CD4-positive, alpha-beta memory T cell (primary cell): ENCODE results near the gene PHF8. TPM values are rescaled to one million over a fixed set of nuclear protein-coding genes. Genes with fewer than 3 reads are reported as not detected.

Experiments used
- CTCF ChIA-PET: fragments of 350-600 bp; sonication (Branson Sonifier 250); formaldehyde crosslinking; loops from one replicate; lab custom pipeline; 2021; ENCODE audit warnings: inconsistent platforms; ENCODE audit not compliant: partially characterized antibody; lab: Charles Lee
- POLR2A ChIA-PET: fragments of 350-600 bp; sonication (Branson Sonifier 250); formaldehyde crosslinking; loops from one replicate; lab custom pipeline; 2021; ENCODE audit not compliant: partially characterized antibody; lab: Charles Lee
- DNase-seq, 5 donors: peaks; one replicate each; pipeline versions ENCODE4 v3.0.0 to v3.0.0-alpha.2; 2020 to 2022; ENCODE audit warnings: mixed read lengths in 1 of 5
- H3K27ac ChIP-seq: one replicate; pipeline ENCODE4 v1.7.0; 2013; ENCODE audit warnings: low read depth, low read length
- H3K27me3 ChIP-seq: 2 replicates; pipeline ENCODE4 v1.7.0; 2013; ENCODE audit warnings: mild to moderate bottlenecking, low read length, moderate library complexity; ENCODE audit not compliant: insufficient read depth
- H3K36me3 ChIP-seq: 2 replicates; pipeline ENCODE4 v1.7.0; 2013; ENCODE audit warnings: mild to moderate bottlenecking, low read length, moderate library complexity; ENCODE audit not compliant: insufficient read depth
- H3K4me1 ChIP-seq: 2 replicates; pipeline ENCODE4 v1.7.0; 2013; ENCODE audit warnings: mild to moderate bottlenecking, low read length, moderate library complexity; ENCODE audit not compliant: insufficient read depth
- H3K4me3 ChIP-seq, 2 donors: one replicate each; pipeline ENCODE4 v1.7.0; 2013; ENCODE audit warnings: low read length in 2 of 2, mild to moderate bottlenecking in 1 of 2
- H3K9me3 ChIP-seq, 2 donors: one replicate each; pipeline ENCODE4 v1.7.0; 2013; ENCODE audit warnings: low read length in 2 of 2, control low read depth in 1 of 2; ENCODE audit not compliant: control insufficient read depth in 1 of 2
- H3K27ac Mint-ChIP-seq, 7 donors: one replicate each; pipeline ENCODE4 v1.8.0; 2020 to 2021; ENCODE audit warnings: mixed read lengths in 7 of 7, mild to moderate bottlenecking in 6 of 7, inconsistent platforms in 3 of 7, moderate library complexity in 3 of 7
- H3K27me3 Mint-ChIP-seq, 2 donors: one replicate each; pipeline ENCODE4 v1.8.0; 2020 to 2021; ENCODE audit warnings: mixed read lengths in 2 of 2
- H3K36me3 Mint-ChIP-seq, 2 donors: one replicate each; pipeline ENCODE4 v1.8.0; 2020 to 2021; ENCODE audit warnings: mixed read lengths in 2 of 2, inconsistent platforms in 1 of 2, mild to moderate bottlenecking in 1 of 2
- H3K4me1 Mint-ChIP-seq, 4 donors: one replicate each; pipeline ENCODE4 v1.8.0; 2020 to 2021; ENCODE audit warnings: mixed read lengths in 4 of 4, mild to moderate bottlenecking in 1 of 4
- H3K4me3 Mint-ChIP-seq, 8 donors: one replicate each; pipeline ENCODE4 v1.8.0; 2020 to 2021; ENCODE audit warnings: mixed read lengths in 8 of 8, mild to moderate bottlenecking in 7 of 8, moderate library complexity in 6 of 8, inconsistent platforms in 3 of 8
- H3K9me3 Mint-ChIP-seq, 8 donors: one replicate each; pipeline ENCODE4 v1.8.0; 2020 to 2021; ENCODE audit warnings: mixed read lengths in 8 of 8, mild to moderate bottlenecking in 5 of 8, inconsistent platforms in 3 of 8, moderate library complexity in 1 of 8
- intact Hi-C: fragments of 100-400 bp; cut with micrococcal nuclease; formaldehyde crosslinking; loops from one replicate; pipeline ENCODE4 v1.15.1; 2023
- polyA plus RNA-seq, 2 donors: library from polyadenylated mRNA; unstranded; fragments of 300-500 nt; fragmentation: Illumina TruSeq; gene quantifications; one replicate each; pipeline ENCODE4 v1.2.3, GENCODE V29; 2021
- total RNA-seq, 2 experiments: library from RNA; stranded (reverse); gene quantifications; one replicate each; pipeline ENCODE4 v1.2.3, GENCODE V29; 2021

Gene PHF8
- total and polyA plus RNA-seq, 4 experiments from 2014 or later, result 10.0 to 67.2 (median 43.1) TPM

GRCh38 chrX:54045563-54046228, 1.4 kb upstream of the PHF8 start:
- Histone ChIP-seq H3K4me3 (peak overlapping the region; percentile 14 to 62), H3K4me1 (peaks cover 9% of the 10 kb centered on the region), H3K27ac (peak overlapping the region; percentile 90), H3K36me3 (no peaks in the 10 kb centered on the region), H3K9me3 (no peaks in the 10 kb centered on the region), H3K27me3 (no peaks in the 10 kb centered on the region)
- Mint-ChIP-seq H3K4me1 (peaks cover 7 to 37% (median 11%) of the 10 kb centered on the region in 4 donors), H3K4me3 (peak overlapping the region in 3 of 8 donors; percentile 93 to 97 (median 95)), H3K27me3 (no peaks in the 10 kb centered on the region), H3K9me3 (no peaks in the 10 kb centered on the region), H3K36me3 (peaks cover 0 to 18% of the 10 kb centered on the region in 2 donors), H3K27ac (peak overlapping the region in 5 of 7 donors; percentile 77 to 99 (median 97))
- intact Hi-C loops, result loop anchor here (2.0 kb wide), 1 partner anchor 763 kb away; no protein-coding TSS in a partner anchor
- DNase-seq, result no peak
- CTCF ChIA-PET, result no interaction called here
- POLR2A ChIA-PET, result interaction anchor here (0.7 to 3.8 kb wide), 10 partner anchors 9 to 1116 kb away, joined by 3 to 59 read pairs (median 9); partner anchors contain the start of genes APEX2, FAM120C, GNL3L and KDM5C

DNA sequence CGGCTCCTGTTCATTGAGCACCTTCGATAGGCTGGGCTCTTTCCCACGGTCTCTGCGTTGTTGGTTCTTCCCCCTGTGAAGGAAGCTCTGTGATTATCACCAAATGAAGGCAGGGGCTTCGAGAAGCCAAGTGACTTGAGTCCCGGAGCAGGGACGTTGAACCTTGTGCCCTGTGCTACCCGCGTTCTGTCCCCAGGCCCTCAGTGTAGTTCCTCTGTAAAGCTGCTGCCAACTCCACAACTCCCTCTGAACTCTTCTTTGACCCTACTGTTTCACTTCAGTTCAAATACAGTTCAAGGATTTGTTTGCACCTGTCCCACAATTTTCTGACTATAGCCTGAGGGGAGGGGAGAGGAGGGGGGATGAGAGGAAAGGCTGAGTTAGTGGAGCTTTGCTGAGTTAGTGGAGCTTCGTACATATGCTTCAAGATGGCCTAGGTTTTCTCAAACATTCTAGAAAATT, 635 bp upstream of the PHF8 start:
- H3K36me3 ChIP-seq, result no peaks in the 10 kb centered on the region
- H3K27me3 ChIP-seq, result no peaks in the 10 kb centered on the region
- H3K4me1 Mint-ChIP-seq, result peaks cover 10 to 41% (median 15%) of the 10 kb centered on the region in 4 donors
- no peaks in the 10 kb centered on the region for H3K27me3 Mint-ChIP-seq
- peak overlapping the region; percentile 89 to 97 (median 94) for H3K4me3 Mint-ChIP-seq
- peaks cover 9% of the 10 kb centered on the region for H3K4me1 ChIP-seq
- peak overlapping the region; percentile 14 to 62 for H3K4me3 ChIP-seq
- peaks cover 0 to 24% of the 10 kb centered on the region in 2 donors for H3K36me3 Mint-ChIP-seq
- no peak for DNase-seq
- ChIA-PET CTCF (interaction anchor here (0.5 kb wide), 1 partner anchor 139 kb away, joined by 3 read pairs; no protein-coding TSS in a partner anchor), POLR2A (interaction anchor here (0.7 to 3.8 kb wide), 21 partner anchors 9 to 1444 kb away, joined by 3 to 59 read pairs (median 5); partner anchors contain the start of genes APEX2, FAM120C, GNL3L and HUWE1)
- no peaks in the 10 kb centered on the region for H3K9me3 ChIP-seq
- H3K27ac Mint-ChIP-seq, result peak overlapping the region; percentile 96 to 99 (median 97)
- intact Hi-C loops, result loop anchor here (1.0 to 5.0 kb wide), 11 partner anchors 138 to 1117 kb away; partner anchors contain the start of genes APEX2, FAM120C, GNL3L and KANTR
- peak overlapping the region; percentile 90 for H3K27ac ChIP-seq
- no peaks in the 10 kb centered on the region for H3K9me3 Mint-ChIP-seq

DNA sequence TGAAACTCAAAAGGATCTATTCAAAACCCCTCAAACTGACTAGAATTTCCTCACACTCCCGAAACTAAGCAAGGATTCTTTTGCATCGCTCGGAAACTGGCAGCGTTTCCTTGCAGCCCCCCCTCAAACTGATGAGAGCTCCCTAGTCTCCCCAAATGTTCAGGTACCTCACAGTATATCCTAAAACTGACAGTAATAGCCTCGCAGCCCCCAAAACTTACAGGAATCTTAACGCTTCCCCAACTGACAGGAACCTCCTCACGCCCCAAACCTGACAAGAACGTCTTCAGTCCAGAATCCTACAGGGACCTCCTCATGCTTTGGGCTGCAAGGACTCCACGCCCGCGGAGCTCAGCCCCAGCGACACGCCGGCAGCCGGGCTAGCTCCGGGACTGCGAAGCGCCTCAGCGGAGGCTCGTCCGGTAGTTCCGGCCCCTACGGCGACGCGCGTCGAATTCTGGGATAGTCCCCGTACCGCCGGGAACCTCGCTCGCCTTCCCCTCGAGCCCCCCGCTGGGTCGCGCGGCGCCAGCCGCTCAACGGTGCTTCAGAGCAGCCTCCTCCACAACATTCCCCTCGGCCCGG, 640 bp downstream of the PHF8 start:
- H3K36me3 Mint-ChIP-seq, result peaks cover 0 to 26% of the 10 kb centered on the region in 2 donors
- peak overlapping the region; percentile 94 to 99 (median 97) for H3K27ac Mint-ChIP-seq
- intact Hi-C loops, result loop anchor here (1.0 to 5.0 kb wide), 11 partner anchors 140 to 1119 kb away; partner anchors contain the start of genes APEX2, FAM120C, GNL3L and KANTR
- peak overlapping the region; percentile 91 to 97 (median 94) for H3K4me3 Mint-ChIP-seq
- H3K36me3 ChIP-seq, result no peaks in the 10 kb centered on the region
- H3K4me1 ChIP-seq, result peaks cover 9% of the 10 kb centered on the region
- CTCF ChIA-PET, result interaction anchor here (0.8 to 1.3 kb wide), 2 partner anchors 12 to 25 kb away, joined by 3 to 4 read pairs; no protein-coding TSS in a partner anchor
- DNase-seq, result peak in 1 of 5 donors; percentile 50
- H3K9me3 Mint-ChIP-seq, result no peaks in the 10 kb centered on the region
- no peaks in the 10 kb centered on the region for H3K9me3 ChIP-seq
- peaks cover 10 to 41% (median 15%) of the 10 kb centered on the region in 4 donors for H3K4me1 Mint-ChIP-seq
- no peaks in the 10 kb centered on the region for H3K27me3 ChIP-seq
- peak overlapping the region; percentile 34 to 69 for H3K4me3 ChIP-seq
- POLR2A ChIA-PET, result interaction anchor here (0.7 to 3.8 kb wide), 16 partner anchors 11 to 1445 kb away, joined by 3 to 59 read pairs (median 6); partner anchors contain the start of genes APEX2, FAM120C, GNL3L and RIBC1
- H3K27ac ChIP-seq, result peak overlapping the region; percentile 90
- no peaks in the 10 kb centered on the region for H3K27me3 Mint-ChIP-seq

- H3K27me3 ChIP-seq, result no peaks in the 10 kb centered on the region
- H3K9me3 Mint-ChIP-seq, result no peaks in the 10 kb centered on the region
- H3K27ac Mint-ChIP-seq, result peak overlapping the region; percentile 94 to 99 (median 97)
- intact Hi-C loops, result loop anchor here (5.0 kb wide), 5 partner anchors 621 to 1119 kb away; partner anchors contain the start of genes APEX2, KANTR, RIBC1 and SMC1A
- ChIA-PET POLR2A (interaction anchor here (0.7 to 3.8 kb wide), 11 partner anchors 10 to 1118 kb away, joined by 3 to 59 read pairs (median 8); partner anchors contain the start of genes FAM120C and GNL3L), CTCF (interaction anchor here (0.8 to 1.3 kb wide), 3 partner anchors 9 to 24 kb away, joined by 3 to 4 read pairs (median 3); no protein-coding TSS in a partner anchor)
- H3K27ac ChIP-seq, result peak overlapping the region; percentile 90
- no peaks in the 10 kb centered on the region for H3K9me3 ChIP-seq
- H3K4me1 Mint-ChIP-seq, result peaks cover 10 to 41% (median 15%) of the 10 kb centered on the region in 4 donors
- peak in 3 of 5 donors; percentile 6 to 9 (median 8) for DNase-seq
- peaks cover 9% of the 10 kb centered on the region for H3K4me1 ChIP-seq
- no peaks in the 10 kb centered on the region for H3K36me3 ChIP-seq
- peaks cover 0 to 27% of the 10 kb centered on the region in 2 donors for H3K36me3 Mint-ChIP-seq
- H3K4me3 Mint-ChIP-seq, result peak overlapping the region; percentile 91 to 97 (median 94)
- no peaks in the 10 kb centered on the region for H3K27me3 Mint-ChIP-seq
- H3K4me3 ChIP-seq, result peak overlapping the region; percentile 34 to 69
Observed at GRCh38 chrX:54043056-54043455, 1.2 kb downstream of the PHF8 start.

DNA sequence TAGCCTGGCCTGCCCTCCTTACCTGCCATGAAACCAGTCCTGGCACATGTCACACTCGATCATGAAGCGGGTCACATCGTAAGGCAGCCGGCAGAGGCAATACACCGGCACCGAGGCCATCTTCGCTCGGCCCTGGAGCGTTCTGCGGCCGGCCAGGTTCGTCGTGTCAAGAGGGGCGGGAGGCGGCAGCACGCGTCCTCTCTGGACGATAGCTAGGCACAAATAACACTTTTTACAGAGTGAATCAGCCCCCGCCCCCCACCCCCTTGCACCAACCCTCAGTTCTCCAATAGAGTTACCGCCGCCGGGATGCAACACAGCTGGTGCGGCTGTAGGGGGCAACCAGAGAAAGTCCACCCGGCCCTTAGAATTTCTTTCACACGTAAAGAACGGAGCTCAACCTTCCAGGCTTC, 1.7 kb downstream of the PHF8 start:
- peak overlapping the region; percentile 91 to 97 (median 94) for H3K4me3 Mint-ChIP-seq
- no peaks in the 10 kb centered on the region for H3K27me3 Mint-ChIP-seq
- Histone ChIP-seq H3K9me3 (no peaks in the 10 kb centered on the region), H3K4me1 (peaks cover 9% of the 10 kb centered on the region), H3K36me3 (no peaks in the 10 kb centered on the region), H3K27me3 (no peaks in the 10 kb centered on the region), H3K4me3 (peak overlapping the region in 1 of 2 donors; percentile 69), H3K27ac (peak overlapping the region; percentile 90)
- peak; percentile 19 to 64 (median 25) for DNase-seq
- H3K4me1 Mint-ChIP-seq, result peaks cover 10 to 43% (median 15%) of the 10 kb centered on the region in 4 donors
- intact Hi-C loops, result loop anchor here (5.0 kb wide), 5 partner anchors 620 to 1120 kb away; partner anchors contain the start of genes APEX2, KANTR, RIBC1 and SMC1A
- H3K9me3 Mint-ChIP-seq, result no peaks in the 10 kb centered on the region
- H3K27ac Mint-ChIP-seq, result peak overlapping the region; percentile 94 to 99 (median 97)
- H3K36me3 Mint-ChIP-seq, result peaks cover 0 to 32% of the 10 kb centered on the region in 2 donors
- ChIA-PET POLR2A (interaction anchor here (0.9 to 3.8 kb wide), 8 partner anchors 10 to 817 kb away, joined by 3 to 59 read pairs (median 14); partner anchors contain the start of genes FAM120C, GNL3L and HUWE1), CTCF (interaction anchor here (0.8 kb wide), 1 partner anchor 8 kb away, joined by 3 read pairs; no protein-coding TSS in a partner anchor)

DNA sequence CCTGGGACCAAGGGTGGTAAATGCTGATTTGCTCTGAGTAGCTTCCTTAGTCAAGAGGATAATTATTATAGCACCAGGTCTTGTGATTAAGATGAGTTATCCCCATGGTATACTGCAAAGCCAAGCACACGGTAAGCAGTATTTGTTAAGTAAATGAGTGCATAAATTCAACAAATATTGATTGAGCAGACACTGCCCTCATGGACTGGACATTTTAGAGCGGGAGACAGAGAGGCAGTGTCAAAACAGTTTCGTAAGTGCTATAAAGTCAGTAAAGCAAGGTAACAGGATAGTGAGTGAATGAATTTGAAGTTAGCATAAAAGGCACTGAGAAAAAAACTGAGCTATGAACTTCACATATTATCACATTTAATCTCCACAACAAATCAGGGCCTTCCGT, 13.9 kb downstream of the PHF8 start:
- Mint-ChIP-seq H3K27me3 (no peaks in the 10 kb centered on the region), H3K4me1 (peaks cover 12 to 22% (median 16%) of the 10 kb centered on the region in 4 donors), H3K36me3 (peaks cover 12 to 70% of the 10 kb centered on the region in 2 donors), H3K9me3 (peaks cover 0 to 1% (median 0%) of the 10 kb centered on the region in 8 donors), H3K27ac (no peak overlapping the region), H3K4me3 (no peak overlapping the region)
- intact Hi-C loops, result no loop called here
- Histone ChIP-seq H3K27ac (no peak overlapping the region), H3K36me3 (peaks cover 26% of the 10 kb centered on the region), H3K4me1 (no peaks in the 10 kb centered on the region), H3K4me3 (no peak overlapping the region), H3K27me3 (no peaks in the 10 kb centered on the region), H3K9me3 (no peaks in the 10 kb centered on the region)
- no peak for DNase-seq
- ChIA-PET POLR2A (no interaction called here), CTCF (no interaction called here)
